Gastrocnemius medialis (tissue), 4 donors: ENCODE measurements around the gene YKT6.

Source experiments
- CTCF ChIP-seq, 5 experiments: fragments of 450-650 bp in 3 of 5; fragments of 200-600 bp in 2 of 5; sonication (generic) in 2 of 5; IDR thresholded peaks in 4 of 5; conservative IDR thresholded peaks in 1 of 5; 1 replicate in 4 of 5; 2 replicates in 1 of 5; pipeline ENCODE4 v1.5.1; 2016 to 2019; ENCODE audit warnings: antibody characterized with exemption in 5 of 5, mild to moderate bottlenecking in 3 of 5, moderate library complexity in 3 of 5
- POLR2A ChIP-seq, 2 donors: fragments of 450-650 bp; IDR thresholded peaks; one replicate each; pipeline ENCODE4 v1.6.1; 2017; ENCODE audit warnings: antibody characterized with exemption in 2 of 2, mild to moderate bottlenecking in 2 of 2, moderate library complexity in 2 of 2

- TF ChIP-seq CTCF (IDR thresholded peaks at IDR 0.05 in 4 of 5, conservative IDR thresholded peaks at IDR 0.05 in 1 of 5) (no peak), POLR2A (IDR thresholded peaks at IDR 0.05) (no peak)
Observed at GRCh38 chr7:44218418-44219201, 17.8 kb downstream of the YKT6 start.
